ENCODE results near the gene SPEF2.

GRCh38 chr5:35626553-35626952, 8.9 kb downstream of the SPEF2 start:
- TF ChIP-seq ZNF232 (CRISPR knock-in tag; IDR thresholded peaks at IDR 0.05) (no peak), CTCF (IDR thresholded peaks at IDR 0.05) (no peak), MAX (CRISPR knock-in tag; IDR thresholded peaks at IDR 0.05) (no peak), CREM (CRISPR knock-in tag; IDR thresholded peaks at IDR 0.05) (no peak), CREB1 (CRISPR knock-in tag; IDR thresholded peaks at IDR 0.05) (no peak), ELF4 (CRISPR knock-in tag; IDR thresholded peaks at IDR 0.05; ENCODE audit: low read depth) (no peak)
- TF ChIP-seq, protein P1, sequence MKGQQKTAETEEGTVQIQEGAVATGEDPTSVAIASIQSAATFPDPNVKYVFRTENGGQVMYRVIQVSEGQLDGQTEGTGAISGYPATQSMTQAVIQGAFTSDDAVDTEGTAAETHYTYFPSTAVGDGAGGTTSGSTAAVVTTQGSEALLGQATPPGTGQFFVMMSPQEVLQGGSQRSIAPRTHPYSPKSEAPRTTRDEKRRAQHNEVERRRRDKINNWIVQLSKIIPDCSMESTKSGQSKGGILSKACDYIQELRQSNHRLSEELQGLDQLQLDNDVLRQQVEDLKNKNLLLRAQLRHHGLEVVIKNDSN (CRISPR knock-in tag; IDR thresholded peaks at IDR 0.05) = no peak
- TF ChIP-seq, protein P2, sequence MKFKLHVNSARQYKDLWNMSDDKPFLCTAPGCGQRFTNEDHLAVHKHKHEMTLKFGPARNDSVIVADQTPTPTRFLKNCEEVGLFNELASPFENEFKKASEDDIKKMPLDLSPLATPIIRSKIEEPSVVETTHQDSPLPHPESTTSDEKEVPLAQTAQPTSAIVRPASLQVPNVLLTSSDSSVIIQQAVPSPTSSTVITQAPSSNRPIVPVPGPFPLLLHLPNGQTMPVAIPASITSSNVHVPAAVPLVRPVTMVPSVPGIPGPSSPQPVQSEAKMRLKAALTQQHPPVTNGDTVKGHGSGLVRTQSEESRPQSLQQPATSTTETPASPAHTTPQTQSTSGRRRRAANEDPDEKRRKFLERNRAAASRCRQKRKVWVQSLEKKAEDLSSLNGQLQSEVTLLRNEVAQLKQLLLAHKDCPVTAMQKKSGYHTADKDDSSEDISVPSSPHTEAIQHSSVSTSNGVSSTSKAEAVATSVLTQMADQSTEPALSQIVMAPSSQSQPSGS (CRISPR knock-in tag; IDR thresholded peaks at IDR 0.05; ENCODE audit: borderline replicate concordance, low read depth) = no peak
